Activated naive CD8-positive, alpha-beta T cell treated with anti-CD3 and anti-CD28 coated beads, Interleukin-2, amount 50 U/mL, for 24 hours (primary cell): ENCODE measurements around the gene MAP2K5.

ENCODE experiments used
- ATAC-seq: fragments of 150-1000 bp; cut with Tn5 transposase; one replicate; pipeline ENCODE4 v1.10.0; 2021
- DNase-seq: peaks from one replicate; pipeline ENCODE4 v3.0.0; 2021
- H3K27ac Mint-ChIP-seq: one replicate; pipeline ENCODE4 v1.8.0; 2021; ENCODE audit warnings: mild to moderate bottlenecking, mixed read lengths
- H3K27me3 Mint-ChIP-seq: one replicate; pipeline ENCODE4 v1.8.0; 2021; ENCODE audit warnings: mixed read lengths
- H3K36me3 Mint-ChIP-seq: one replicate; pipeline ENCODE4 v1.8.0; 2021; ENCODE audit warnings: low read depth, mixed read lengths
- H3K4me1 Mint-ChIP-seq: one replicate; pipeline ENCODE4 v1.8.0; 2021; ENCODE audit warnings: mixed read lengths
- H3K4me3 Mint-ChIP-seq: one replicate; pipeline ENCODE4 v1.8.0; 2021; ENCODE audit warnings: mild to moderate bottlenecking, moderate library complexity, mixed read lengths
- H3K9me3 Mint-ChIP-seq: one replicate; pipeline ENCODE4 v1.8.0; 2021; ENCODE audit warnings: mixed read lengths

MAP2K5 gene

GRCh38 chr15:67717776-67718175 is 175.3 kb downstream of the MAP2K5 start:
- H3K27me3 Mint-ChIP-seq: no peaks in the 10 kb centered on the region
- no peak overlapping the region for H3K27ac Mint-ChIP-seq
- DNase-seq: no peak
- H3K36me3 Mint-ChIP-seq: peaks cover 8% of the 10 kb centered on the region
- H3K9me3 Mint-ChIP-seq: no peaks in the 10 kb centered on the region
- ATAC-seq: no peak
- peaks cover 2% of the 10 kb centered on the region for H3K4me1 Mint-ChIP-seq
- H3K4me3 Mint-ChIP-seq: no peak overlapping the region

GRCh38 chr15:67719330-67719959 is 176.9 kb downstream of the MAP2K5 start:
- no peak overlapping the region for H3K27ac Mint-ChIP-seq
- H3K27me3 Mint-ChIP-seq: no peaks in the 10 kb centered on the region
- DNase-seq (no peak), ATAC-seq (no peak)
- no peaks in the 10 kb centered on the region for H3K9me3 Mint-ChIP-seq
- no peak overlapping the region for H3K4me3 Mint-ChIP-seq
- peaks cover 2% of the 10 kb centered on the region for H3K4me1 Mint-ChIP-seq
- H3K36me3 Mint-ChIP-seq: peaks cover 5% of the 10 kb centered on the region

- ATAC-seq (no peak), DNase-seq (no peak)
- H3K4me3 Mint-ChIP-seq: no peak overlapping the region
- no peaks in the 10 kb centered on the region for H3K9me3 Mint-ChIP-seq
- H3K27ac Mint-ChIP-seq: no peak overlapping the region
- H3K36me3 Mint-ChIP-seq: peaks cover 2% of the 10 kb centered on the region
- H3K27me3 Mint-ChIP-seq: no peaks in the 10 kb centered on the region
- H3K4me1 Mint-ChIP-seq: peaks cover 4% of the 10 kb centered on the region
These were observed 178.2 kb downstream of the MAP2K5 start for GRCh38 chr15:67720556-67721175.

- DNase-seq (no peak), ATAC-seq (no peak)
- Mint-ChIP-seq H3K27me3 (no peaks in the 10 kb centered on the region), H3K9me3 (no peaks in the 10 kb centered on the region), H3K27ac (no peak overlapping the region), H3K36me3 (peaks cover 2% of the 10 kb centered on the region), H3K4me3 (no peak overlapping the region), H3K4me1 (peaks cover 4% of the 10 kb centered on the region)
These were observed 179.7 kb downstream of the MAP2K5 start for GRCh38 chr15:67722030-67722817.

GRCh38 chr15:67723294-67724024 is 181.0 kb downstream of the MAP2K5 start:
- no peaks in the 10 kb centered on the region for H3K27me3 Mint-ChIP-seq
- H3K4me3 Mint-ChIP-seq: no peak overlapping the region
- peaks cover 2% of the 10 kb centered on the region for H3K36me3 Mint-ChIP-seq
- H3K27ac Mint-ChIP-seq: no peak overlapping the region
- DNase-seq (no peak), ATAC-seq (no peak)
- H3K4me1 Mint-ChIP-seq: peaks cover 4% of the 10 kb centered on the region
- no peaks in the 10 kb centered on the region for H3K9me3 Mint-ChIP-seq

- H3K4me1 Mint-ChIP-seq: peaks cover 4% of the 10 kb centered on the region
- H3K27ac Mint-ChIP-seq: no peak overlapping the region
- no peaks in the 10 kb centered on the region for H3K27me3 Mint-ChIP-seq
These were observed 182.3 kb downstream of the MAP2K5 start for GRCh38 chr15:67724691-67725375.

GRCh38 chr15:67730135-67730534 is 187.6 kb downstream of the MAP2K5 start:
- no peak for ATAC-seq
- Mint-ChIP-seq H3K27ac (no peak overlapping the region), H3K4me1 (peaks cover 10% of the 10 kb centered on the region)

More at GRCh38 chr15:67724691-67725375, 182.3 kb downstream of the MAP2K5 start:
- ATAC-seq (no peak), DNase-seq (no peak)
- Mint-ChIP-seq H3K36me3 (peaks cover 2% of the 10 kb centered on the region), H3K4me3 (no peak overlapping the region), H3K9me3 (no peaks in the 10 kb centered on the region)

GRCh38 chr15:67731112-67731721 is 188.7 kb downstream of the MAP2K5 start:
- no peaks in the 10 kb centered on the region for H3K36me3 Mint-ChIP-seq
- no peak overlapping the region for H3K4me3 Mint-ChIP-seq
- H3K9me3 Mint-ChIP-seq: no peaks in the 10 kb centered on the region
- ATAC-seq (no peak), DNase-seq (no peak)
- peaks cover 21% of the 10 kb centered on the region for H3K4me1 Mint-ChIP-seq
- no peaks in the 10 kb centered on the region for H3K27me3 Mint-ChIP-seq
- H3K27ac Mint-ChIP-seq: no peak overlapping the region

More at GRCh38 chr15:67730135-67730534, 187.6 kb downstream of the MAP2K5 start:
- Mint-ChIP-seq H3K9me3 (no peaks in the 10 kb centered on the region), H3K27me3 (no peaks in the 10 kb centered on the region), H3K36me3 (peaks cover 2% of the 10 kb centered on the region), H3K4me3 (no peak overlapping the region)
- DNase-seq: no peak

- Mint-ChIP-seq H3K4me1 (peaks cover 23% of the 10 kb centered on the region), H3K27ac (no peak overlapping the region), H3K27me3 (no peaks in the 10 kb centered on the region), H3K4me3 (no peak overlapping the region), H3K36me3 (no peaks in the 10 kb centered on the region), H3K9me3 (no peaks in the 10 kb centered on the region)
- DNase-seq: no peak
- ATAC-seq: no peak
These were observed 189.7 kb downstream of the MAP2K5 start for GRCh38 chr15:67732164-67732563.

- DNase-seq: no peak
- Mint-ChIP-seq H3K4me3 (no peak overlapping the region), H3K36me3 (no peaks in the 10 kb centered on the region), H3K27ac (no peak overlapping the region), H3K27me3 (no peaks in the 10 kb centered on the region), H3K9me3 (no peaks in the 10 kb centered on the region), H3K4me1 (peaks cover 23% of the 10 kb centered on the region)
- ATAC-seq: no peak
These were observed 190.3 kb downstream of the MAP2K5 start for GRCh38 chr15:67732671-67733374.

GRCh38 chr15:67735896-67736295 is 193.4 kb downstream of the MAP2K5 start:
- Mint-ChIP-seq H3K27me3 (no peaks in the 10 kb centered on the region), H3K9me3 (no peaks in the 10 kb centered on the region), H3K27ac (no peak overlapping the region), H3K4me3 (no peak overlapping the region), H3K4me1 (peaks cover 19% of the 10 kb centered on the region), H3K36me3 (peaks cover 2% of the 10 kb centered on the region)
- ATAC-seq (no peak), DNase-seq (no peak)

GRCh38 chr15:67736810-67737209 is 194.3 kb downstream of the MAP2K5 start:
- no peak for ATAC-seq
- peaks cover 2% of the 10 kb centered on the region for H3K36me3 Mint-ChIP-seq
- DNase-seq: no peak
- no peak overlapping the region for H3K4me3 Mint-ChIP-seq
- H3K27ac Mint-ChIP-seq: no peak overlapping the region
- H3K9me3 Mint-ChIP-seq: no peaks in the 10 kb centered on the region
- H3K27me3 Mint-ChIP-seq: no peaks in the 10 kb centered on the region
- peaks cover 22% of the 10 kb centered on the region for H3K4me1 Mint-ChIP-seq

- Mint-ChIP-seq H3K36me3 (peaks cover 2% of the 10 kb centered on the region), H3K4me1 (peaks cover 31% of the 10 kb centered on the region), H3K27ac (no peak overlapping the region), H3K9me3 (no peaks in the 10 kb centered on the region), H3K4me3 (no peak overlapping the region), H3K27me3 (no peaks in the 10 kb centered on the region)
- DNase-seq (no peak), ATAC-seq (no peak)
These were observed 195.6 kb downstream of the MAP2K5 start for GRCh38 chr15:67738056-67738455.
